Measurements from ENCODE around the gene ABHD17C. TPM values are rescaled to one million over a fixed set of nuclear protein-coding genes. Genes with fewer than 3 reads are reported as not detected.

Gene ABHD17C
- total and polyA plus RNA-seq, 2 of the 8 experiments (the other 6 are each of a cell fraction or from before 2014, with no cell fraction given) = 20.2 to 29.8 TPM

DNA sequence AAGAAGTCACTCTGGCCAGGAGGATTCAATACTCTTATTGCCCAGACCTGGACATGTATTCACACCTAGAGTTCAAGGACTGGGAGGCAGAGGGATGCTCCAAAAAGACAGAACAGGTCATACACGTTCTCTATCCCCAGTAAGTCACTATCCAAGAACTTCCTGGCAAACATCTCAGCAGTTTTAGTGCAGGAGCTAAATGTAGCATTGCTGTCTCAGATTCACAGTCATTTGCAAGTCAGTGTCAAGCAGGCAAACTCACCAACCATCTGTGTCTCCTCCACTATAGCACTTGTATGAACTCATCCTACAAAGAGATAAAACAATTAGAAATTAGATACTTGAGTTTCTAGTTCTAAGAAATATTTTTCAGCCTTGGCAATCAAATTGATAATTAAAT, 38.4 kb downstream of the ABHD17C start (continued):
- TF ChIP-seq, protein P1, sequence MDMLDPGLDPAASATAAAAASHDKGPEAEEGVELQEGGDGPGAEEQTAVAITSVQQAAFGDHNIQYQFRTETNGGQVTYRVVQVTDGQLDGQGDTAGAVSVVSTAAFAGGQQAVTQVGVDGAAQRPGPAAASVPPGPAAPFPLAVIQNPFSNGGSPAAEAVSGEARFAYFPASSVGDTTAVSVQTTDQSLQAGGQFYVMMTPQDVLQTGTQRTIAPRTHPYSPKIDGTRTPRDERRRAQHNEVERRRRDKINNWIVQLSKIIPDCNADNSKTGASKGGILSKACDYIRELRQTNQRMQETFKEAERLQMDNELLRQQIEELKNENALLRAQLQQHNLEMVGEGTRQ (IDR thresholded peaks at IDR 0.05; ENCODE audit: low read length) = no peak
- no peak for TF ChIP-seq SIRT6 (IDR thresholded peaks at IDR 0.05; ENCODE audit: low read length)
- no peak for TF ChIP-seq SP2 (IDR thresholded peaks at IDR 0.05; ENCODE audit: low read length)

Data from H1 (cell line).